GM23248 (cell line): ENCODE measurements around the gene RNASEH2B. TPM values are rescaled to one million over a fixed set of nuclear protein-coding genes. Genes with fewer than 3 reads are reported as not detected.

Experiments used
- DNase-seq: peaks from one replicate; pipeline ENCODE4 v3.0.0-alpha.2; 2015
- H2AFZ ChIP-seq: fragments of 200-600 bp; sonication (generic); 2 replicates; pipeline ENCODE4 v1.6.1; 2016; ENCODE audit warnings: antibody characterized with exemption
- H3F3A ChIP-seq: fragments of 200-600 bp; sonication (generic); 2 replicates; pipeline ENCODE4 v1.6.1; 2016; ENCODE audit warnings: mild to moderate bottlenecking, antibody characterized with exemption, mixed run types; ENCODE audit not compliant: insufficient read depth
- H3K27ac ChIP-seq: fragments of 200-600 bp; sonication (generic); 2 replicates; pipeline ENCODE4 v1.5.1; 2016; ENCODE audit warnings: mild to moderate bottlenecking
- H3K27me3 ChIP-seq: fragments of 200-600 bp; sonication (generic); replicated peaks from 2 replicates; pipeline ENCODE4 v1.6.1; 2016; ENCODE audit warnings: mild to moderate bottlenecking; ENCODE audit not compliant: insufficient read depth
- H3K36me3 ChIP-seq: fragments of 200-600 bp; sonication (generic); 2 replicates; pipeline ENCODE4 v1.6.1; 2016; ENCODE audit warnings: low read depth, mild to moderate bottlenecking
- H3K4me1 ChIP-seq: fragments of 200-600 bp; sonication (generic); 2 replicates; pipeline ENCODE4 v1.6.1; 2016; ENCODE audit warnings: mild to moderate bottlenecking; ENCODE audit not compliant: insufficient read depth
- H3K4me2 ChIP-seq: fragments of 200-600 bp; sonication (generic); one replicate; pipeline ENCODE4 v1.6.1; 2016; ENCODE audit warnings: mild to moderate bottlenecking; ENCODE audit not compliant: unreplicated experiment
- H3K4me3 ChIP-seq: fragments of 200-600 bp; sonication (generic); 2 replicates; pipeline ENCODE4 v1.5.1; 2016; ENCODE audit warnings: mild to moderate bottlenecking
- H3K79me2 ChIP-seq: fragments of 200-600 bp; sonication (generic); 2 replicates; pipeline ENCODE4 v1.6.1; 2016; ENCODE audit warnings: mild to moderate bottlenecking; ENCODE audit not compliant: insufficient read depth
- H3K9ac ChIP-seq: fragments of 200-600 bp; sonication (generic); 2 replicates; pipeline ENCODE4 v1.6.1; 2016; ENCODE audit warnings: mild to moderate bottlenecking
- H3K9me2 ChIP-seq: fragments of 200-600 bp; sonication (generic); 2 replicates; pipeline ENCODE4 v1.6.1; 2016; ENCODE audit warnings: mixed run types, mild to moderate bottlenecking, moderate library complexity; ENCODE audit not compliant: insufficient read depth
- H3K9me3 ChIP-seq: fragments of 200-600 bp; sonication (generic); one replicate; pipeline ENCODE4 v1.6.1; 2017; ENCODE audit warnings: low read depth
- H4K20me1 ChIP-seq: fragments of 200-600 bp; sonication (generic); 2 replicates; pipeline ENCODE4 v1.6.0; 2016; ENCODE audit not compliant: insufficient read depth
- EZH2 ChIP-seq: fragments of 200-600 bp; sonication (generic); IDR thresholded peaks from 2 replicates; pipeline ENCODE4 v1.6.1; 2018; ENCODE audit warnings: antibody characterized with exemption, mild to moderate bottlenecking; ENCODE audit not compliant: insufficient read depth, poor library complexity, severe bottlenecking
- EZH2phosphoT487 ChIP-seq: fragments of 200-600 bp; sonication (generic); IDR thresholded peaks from 2 replicates; pipeline ENCODE4 v1.6.1; 2018; ENCODE audit warnings: antibody characterized with exemption, moderate library complexity, mild to moderate bottlenecking, low read depth; ENCODE audit not compliant: insufficient read depth
- WGBS, 2 experiments: methylation state at CpG; one replicate each; pipeline ENCODE4 v1.1.6; 2015 to 2017; ENCODE audit warnings: low lambda C conversion rate in 2 of 2, low coverage in 1 of 2; ENCODE audit errors: missing lambda C conversion rate in 2 of 2; 5-methylcytosine and 5-hydroxymethylcytosine counted together
- in situ Hi-C: fragments of 300-500 bp; cut with MboI; formaldehyde crosslinking; loops from 2 replicates; pipeline ENCODE4 v1.15.0; 2020
- polyA plus RNA-seq: library from polyadenylated mRNA; unstranded; fragments of >200 nt; fragmentation: Nextera tagmentation; extraction: Ambion mirVana; gene quantifications from 2 replicates; pipeline ENCODE4 v1.2.1, GENCODE V29; 2016
- total RNA-seq: library from RNA; depleted of rRNA; stranded (reverse); fragments of >200 nt; shearing (Covaris generic); gene quantifications from 2 replicates; pipeline ENCODE4 v1.2.3, GENCODE V29; 2014

Gene RNASEH2B
- total and polyA plus RNA-seq, 2 experiments from 2014 or later, result 27.9 to 28.3 TPM

GRCh38 chr13:50871405-50871804 lies 38.2 kb upstream of the RNASEH2B start:
- no peak overlapping the region for H3K27ac ChIP-seq
- H3K36me3 ChIP-seq, result no peaks in the 10 kb centered on the region
- TF ChIP-seq EZH2 (no peak), EZH2phosphoT487 (no peak)
- H3K9ac ChIP-seq, result no peak overlapping the region
- H3K79me2 ChIP-seq, result no peaks in the 10 kb centered on the region
- no peak overlapping the region for H3K4me2 ChIP-seq
- H3K4me1 ChIP-seq, result no peaks in the 10 kb centered on the region
- H3K9me2 ChIP-seq, result no peaks in the 10 kb centered on the region
- 61 to 76% methylated on average over 1 of the region's 1 CpG for WGBS, 2 experiments
- in situ Hi-C loops, result no loop called here
- no peak for DNase-seq
- no peaks in the 10 kb centered on the region for H3K27me3 ChIP-seq
- H3F3A ChIP-seq, result no peaks in the 10 kb centered on the region
- H3K4me3 ChIP-seq, result no peak overlapping the region
- no peak overlapping the region for H2AFZ ChIP-seq
- H3K9me3 ChIP-seq, result no peaks in the 10 kb centered on the region
- H4K20me1 ChIP-seq, result no peaks in the 10 kb centered on the region

GRCh38 chr13:50873467-50873866 lies 36.1 kb upstream of the RNASEH2B start:
- Histone ChIP-seq H3K4me1 (no peaks in the 10 kb centered on the region), H3F3A (no peaks in the 10 kb centered on the region), H3K4me2 (no peak overlapping the region), H3K9ac (no peak overlapping the region), H3K36me3 (no peaks in the 10 kb centered on the region), H3K27me3 (0 out of 2 replicates have a peak, but pooled peaks cover under 1% of the 10 kb centered on the region), H3K9me3 (no peaks in the 10 kb centered on the region), H4K20me1 (no peaks in the 10 kb centered on the region), H3K4me3 (no peak overlapping the region), H3K9me2 (no peaks in the 10 kb centered on the region), H3K27ac (no peak overlapping the region), H2AFZ (no peak overlapping the region), H3K79me2 (no peaks in the 10 kb centered on the region)
- TF ChIP-seq EZH2phosphoT487 (no peak), EZH2 (no peak)
- 21 to 30% methylated on average over 2 of the region's 2 CpGs for WGBS, 2 experiments
- in situ Hi-C loops, result no loop called here
- DNase-seq, result peak; percentile 25

GRCh38 chr13:50873991-50874390 lies 35.6 kb upstream of the RNASEH2B start:
- no peaks in the 10 kb centered on the region for H3K9me3 ChIP-seq
- no peaks in the 10 kb centered on the region for H3K4me1 ChIP-seq
- in situ Hi-C loops, result no loop called here
- H3K9me2 ChIP-seq, result no peaks in the 10 kb centered on the region
- no peaks in the 10 kb centered on the region for H4K20me1 ChIP-seq
- no peak for DNase-seq
- H3K27me3 ChIP-seq, result 0 out of 2 replicates have a peak, but pooled peaks cover 4% of the 10 kb centered on the region
- H3K4me3 ChIP-seq, result no peak overlapping the region
- no peak overlapping the region for H3K27ac ChIP-seq
- WGBS, 2 experiments, result 79 to 90% methylated on average over 2 of the region's 2 CpGs
- no peaks in the 10 kb centered on the region for H3F3A ChIP-seq
- no peaks in the 10 kb centered on the region for H3K36me3 ChIP-seq
- no peak for TF ChIP-seq EZH2phosphoT487
- TF ChIP-seq EZH2, result no peak
- H2AFZ ChIP-seq, result no peak overlapping the region
- H3K79me2 ChIP-seq, result no peaks in the 10 kb centered on the region
- no peak overlapping the region for H3K4me2 ChIP-seq
- H3K9ac ChIP-seq, result no peak overlapping the region

- TF ChIP-seq EZH2phosphoT487, result no peak
- no peak for TF ChIP-seq EZH2
- no peaks in the 10 kb centered on the region for H3F3A ChIP-seq
- H3K4me1 ChIP-seq, result no peaks in the 10 kb centered on the region
- no peak overlapping the region for H3K27ac ChIP-seq
- H3K9ac ChIP-seq, result no peak overlapping the region
- no peak overlapping the region for H3K4me3 ChIP-seq
- 70 to 86% methylated on average over 5 of the region's 5 CpGs for WGBS, 2 experiments
- H2AFZ ChIP-seq, result no peak overlapping the region
- in situ Hi-C loops, result no loop called here
- no peaks in the 10 kb centered on the region for H3K9me3 ChIP-seq
- H3K79me2 ChIP-seq, result no peaks in the 10 kb centered on the region
- no peak overlapping the region for H3K4me2 ChIP-seq
- no peaks in the 10 kb centered on the region for H3K36me3 ChIP-seq
- no peak for DNase-seq
- H3K27me3 ChIP-seq, result 0 out of 2 replicates have a peak, but pooled peaks cover 4% of the 10 kb centered on the region
- no peaks in the 10 kb centered on the region for H4K20me1 ChIP-seq
- 0 out of 2 replicates have a peak, but pooled peaks cover 5% of the 10 kb centered on the region for H3K9me2 ChIP-seq
Measured at GRCh38 chr13:50882816-50883435, 26.7 kb upstream of the RNASEH2B start.
